WTC11 (cell line): ENCODE measurements around the gene POLDIP3.
"Not testable (repeated sequence)": the region's sequence is repeated elsewhere in the genome, so short reads cannot be mapped to it uniquely, and the experiment has no call there.

Source experiments
- ATF3 ChIP-seq: sonication (generic); formaldehyde crosslinking; conservative IDR thresholded peaks from 2 replicates; pipeline ENCODE4 v1.8.1; 2022; ENCODE audit warnings: mild to moderate bottlenecking, missing genetic modification reagents
- CTCF ChIP-seq: fragments of 200-600 bp; IDR thresholded peaks from 2 replicates; pipeline ENCODE4 v1.8.0; 2022; ENCODE audit warnings: antibody characterized with exemption
- FOXK1 ChIP-seq: sonication (generic); formaldehyde crosslinking; IDR thresholded peaks from 2 replicates; pipeline ENCODE4 v1.8.0; 2022; ENCODE audit warnings: mild to moderate bottlenecking, moderate library complexity, missing genetic modification reagents
- JAZF1 ChIP-seq: fragments of 250-450 bp; sonication (Bioruptor Pico); IDR thresholded peaks from 2 replicates; pipeline ENCODE4 v1.9.0; 2021; ENCODE audit warnings: moderate library complexity, mild to moderate bottlenecking, inconsistent platforms
- JUN ChIP-seq: sonication (generic); formaldehyde crosslinking; IDR thresholded peaks from 2 replicates; pipeline ENCODE4 v1.8.0; 2023; ENCODE audit warnings: mild to moderate bottlenecking, missing genetic modification reagents
- MXD4 ChIP-seq: fragments of 250-450 bp; sonication (Bioruptor Pico); IDR thresholded peaks from 2 replicates; pipeline ENCODE4 v1.8.0; 2021; ENCODE audit warnings: mild to moderate bottlenecking, moderate library complexity, borderline replicate concordance
- USF2 ChIP-seq: sonication (generic); formaldehyde crosslinking; IDR thresholded peaks from 2 replicates; pipeline ENCODE4 v1.8.1; 2023; ENCODE audit warnings: mild to moderate bottlenecking, missing genetic modification reagents, moderate library complexity

- not testable (repeated sequence) for TF ChIP-seq CTCF; JUN (CRISPR knock-in tag); FOXK1 (CRISPR knock-in tag); USF2 (CRISPR knock-in tag); ATF3 (CRISPR knock-in tag); MXD4; JAZF1 (CRISPR knock-in tag)
These were observed 50.7 kb downstream of the POLDIP3 start for GRCh38 chr22:42563943-42564342.
